ENCODE measurements around the gene RCOR1. TPM values are rescaled to one million over a fixed set of nuclear protein-coding genes. Genes with fewer than 3 reads are reported as not detected.

The RCOR1 gene
- total RNA-seq, 1 experiment from 2014 or later = 33.6 TPM

DNA sequence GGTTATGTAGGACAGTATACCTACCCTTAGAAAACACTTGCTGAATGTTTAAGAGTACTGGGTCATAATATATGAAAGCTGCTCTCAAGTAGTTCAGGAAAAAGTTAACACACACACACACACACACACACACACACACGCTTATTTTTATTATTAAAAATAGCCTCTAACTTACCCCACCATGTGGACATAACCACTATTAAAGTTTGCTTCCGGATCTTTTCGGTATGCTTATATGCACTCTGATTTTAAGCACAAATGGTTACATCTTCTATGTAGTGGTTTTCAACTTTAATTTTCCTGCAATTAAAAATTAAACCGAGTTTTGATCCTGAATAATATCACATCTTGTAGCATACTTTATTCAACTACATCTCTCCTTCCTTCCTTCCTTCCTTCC, 99.9 kb downstream of the RCOR1 start:
- Histone ChIP-seq H3K9me3 (no peaks in the 10 kb centered on the region), H3K4me1 (peaks cover 38% of the 10 kb centered on the region), H3K4me3 (ENCODE audit: low read depth, low read length) (no peak overlapping the region), H3K36me3 (ENCODE audit: control insufficient read depth, insufficient read depth, low read length) (no peaks in the 10 kb centered on the region), H3K27me3 (replicated peaks; ENCODE audit: control insufficient read depth, insufficient read depth, low read length) (no peaks in the 10 kb centered on the region)
- H3K4me1 Mint-ChIP-seq (ENCODE audit: low read depth, unreplicated experiment) = peaks cover 38% of the 10 kb centered on the region
- H3K36me3 Mint-ChIP-seq (ENCODE audit: insufficient read depth, unreplicated experiment) = peaks cover 6% of the 10 kb centered on the region
- DNase-seq = no peak
- TF ChIP-seq, protein P1, sequence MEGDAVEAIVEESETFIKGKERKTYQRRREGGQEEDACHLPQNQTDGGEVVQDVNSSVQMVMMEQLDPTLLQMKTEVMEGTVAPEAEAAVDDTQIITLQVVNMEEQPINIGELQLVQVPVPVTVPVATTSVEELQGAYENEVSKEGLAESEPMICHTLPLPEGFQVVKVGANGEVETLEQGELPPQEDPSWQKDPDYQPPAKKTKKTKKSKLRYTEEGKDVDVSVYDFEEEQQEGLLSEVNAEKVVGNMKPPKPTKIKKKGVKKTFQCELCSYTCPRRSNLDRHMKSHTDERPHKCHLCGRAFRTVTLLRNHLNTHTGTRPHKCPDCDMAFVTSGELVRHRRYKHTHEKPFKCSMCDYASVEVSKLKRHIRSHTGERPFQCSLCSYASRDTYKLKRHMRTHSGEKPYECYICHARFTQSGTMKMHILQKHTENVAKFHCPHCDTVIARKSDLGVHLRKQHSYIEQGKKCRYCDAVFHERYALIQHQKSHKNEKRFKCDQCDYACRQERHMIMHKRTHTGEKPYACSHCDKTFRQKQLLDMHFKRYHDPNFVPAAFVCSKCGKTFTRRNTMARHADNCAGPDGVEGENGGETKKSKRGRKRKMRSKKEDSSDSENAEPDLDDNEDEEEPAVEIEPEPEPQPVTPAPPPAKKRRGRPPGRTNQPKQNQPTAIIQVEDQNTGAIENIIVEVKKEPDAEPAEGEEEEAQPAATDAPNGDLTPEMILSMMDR (IDR thresholded peaks at IDR 0.05; ENCODE audit: insufficient read depth in 1 of 2, low read depth in 1 of 2, low read length in 1 of 2, severe bottlenecking in 1 of 2, unreplicated experiment in 1 of 2) = no peak
- no peak overlapping the region for H3K27ac Mint-ChIP-seq (ENCODE audit: unreplicated experiment)
- H3K4me3 Mint-ChIP-seq (ENCODE audit: unreplicated experiment) = no peak overlapping the region
- CTCF ChIA-PET = no interaction called here
- POLR2A ChIA-PET = no interaction called here
- H3K27me3 Mint-ChIP-seq (ENCODE audit: insufficient read depth, unreplicated experiment) = no peaks in the 10 kb centered on the region
- H3K9me3 Mint-ChIP-seq (ENCODE audit: unreplicated experiment) = no peaks in the 10 kb centered on the region
- intact Hi-C loops (cut with micrococcal nuclease; ENCODE audit: unreplicated experiment) = loop anchor here (5.0 kb wide), 2 partner anchors 100 to 170 kb away; partner anchors contain the start of gene RCOR1
- no TSS peak for BruUV-seq (replicated peaks)

DNA sequence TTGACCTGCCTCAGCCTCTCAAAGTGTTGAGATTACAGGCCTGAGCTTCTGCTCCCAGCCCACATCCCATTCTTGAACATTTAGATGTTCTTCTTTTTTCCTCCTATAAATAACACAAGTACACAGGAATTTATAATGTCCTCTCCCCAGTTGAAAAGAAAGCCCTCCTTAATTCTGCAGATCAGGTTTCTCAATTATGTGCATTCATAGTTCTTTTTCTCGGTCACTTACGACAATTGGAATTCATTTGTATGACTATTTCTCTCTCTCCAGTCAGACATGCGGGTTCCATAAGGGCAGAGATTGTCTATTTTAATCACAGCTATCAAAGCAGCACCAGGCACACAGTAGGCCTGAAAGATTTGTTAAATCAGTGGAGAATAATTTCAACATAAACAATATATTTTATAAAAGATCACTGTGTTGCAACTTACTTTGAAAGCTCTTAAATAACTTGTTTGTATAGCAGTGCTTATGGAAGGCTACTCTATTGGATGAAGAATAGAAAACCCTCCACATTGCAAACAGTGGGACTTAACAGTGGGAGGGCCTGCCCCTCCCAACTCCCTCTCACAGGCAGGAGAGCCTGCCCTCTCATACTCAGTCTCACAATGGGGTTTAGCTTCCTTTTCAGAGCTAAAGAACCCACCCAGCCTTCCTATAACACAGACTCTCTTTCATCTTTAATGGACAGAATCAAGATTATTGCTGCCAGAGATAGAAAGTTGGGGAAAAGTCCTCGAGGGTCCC, 100.7 kb downstream of the RCOR1 start:
- Mint-ChIP-seq H3K27ac (ENCODE audit: unreplicated experiment) (no peak overlapping the region), H3K4me1 (ENCODE audit: low read depth, unreplicated experiment) (peaks cover 39% of the 10 kb centered on the region), H3K4me3 (ENCODE audit: unreplicated experiment) (no peak overlapping the region), H3K9me3 (ENCODE audit: unreplicated experiment) (no peaks in the 10 kb centered on the region), H3K36me3 (ENCODE audit: insufficient read depth, unreplicated experiment) (peaks cover 6% of the 10 kb centered on the region), H3K27me3 (ENCODE audit: insufficient read depth, unreplicated experiment) (no peaks in the 10 kb centered on the region)
- ChIA-PET POLR2A (interaction anchor here (0.6 kb wide), 1 partner anchor 16 kb away, joined by 3 read pairs; no protein-coding TSS in a partner anchor), CTCF (interaction anchor here (0.6 to 1.9 kb wide), 4 partner anchors 80 to 963 kb away, joined by 3 to 28 read pairs (median 11); no protein-coding TSS in a partner anchor)
- Histone ChIP-seq H3K4me1 (peaks cover 46% of the 10 kb centered on the region), H3K4me3 (ENCODE audit: low read depth, low read length) (no peak overlapping the region), H3K9me3 (no peaks in the 10 kb centered on the region), H3K36me3 (ENCODE audit: control insufficient read depth, insufficient read depth, low read length) (no peaks in the 10 kb centered on the region), H3K27me3 (replicated peaks; ENCODE audit: control insufficient read depth, insufficient read depth, low read length) (no peaks in the 10 kb centered on the region)
- intact Hi-C loops (cut with micrococcal nuclease; ENCODE audit: unreplicated experiment) = loop anchor here (5.0 kb wide), 2 partner anchors 101 to 171 kb away; partner anchors contain the start of gene RCOR1
- no TSS peak for BruUV-seq (replicated peaks)
- TF ChIP-seq, protein P1 (IDR thresholded peaks at IDR 0.05; ENCODE audit: insufficient read depth in 1 of 2, low read depth in 1 of 2, low read length in 1 of 2, severe bottlenecking in 1 of 2, unreplicated experiment in 1 of 2) = no peak
- DNase-seq = no peak

DNA sequence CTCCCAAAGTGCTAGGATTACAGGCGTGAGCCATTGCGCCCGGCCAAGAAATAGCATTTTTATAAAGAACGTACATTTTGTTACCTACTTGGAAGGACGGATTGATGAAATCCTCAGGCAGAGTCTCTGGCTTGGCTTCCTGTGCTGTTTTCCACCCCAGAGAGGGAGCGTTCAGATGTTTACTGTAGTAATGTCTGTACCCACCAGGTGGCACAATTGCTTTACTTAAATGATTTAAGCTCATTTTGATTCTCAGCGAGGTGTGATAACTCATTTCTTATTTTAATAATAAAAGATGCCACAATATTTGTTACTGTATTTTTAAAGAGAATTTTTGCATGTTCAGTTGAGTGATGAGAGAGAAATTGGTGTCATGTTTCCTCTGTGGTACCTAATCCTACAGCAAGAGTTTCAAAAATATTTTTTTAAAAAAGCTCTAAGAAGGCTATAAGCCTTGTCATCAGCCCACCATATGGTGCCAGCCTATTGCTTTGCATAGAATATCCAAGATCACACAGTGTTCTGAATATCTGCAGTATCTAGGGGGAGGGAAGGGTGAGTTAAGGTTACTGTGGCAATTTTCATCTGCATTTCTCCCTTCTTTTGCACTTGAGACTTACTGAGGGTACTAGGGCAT, 102.2 kb downstream of the RCOR1 start:
- H3K4me1 Mint-ChIP-seq (ENCODE audit: low read depth, unreplicated experiment) = peaks cover 39% of the 10 kb centered on the region

More for the DNA sequence above, 102.2 kb downstream of the RCOR1 start:
- Histone ChIP-seq H3K4me3 (ENCODE audit: low read depth, low read length) (no peak overlapping the region), H3K27me3 (replicated peaks; ENCODE audit: control insufficient read depth, insufficient read depth, low read length) (no peaks in the 10 kb centered on the region), H3K36me3 (ENCODE audit: control insufficient read depth, insufficient read depth, low read length) (no peaks in the 10 kb centered on the region), H3K9me3 (no peaks in the 10 kb centered on the region), H3K4me1 (peaks cover 51% of the 10 kb centered on the region)
- TF ChIP-seq, protein P1 (IDR thresholded peaks at IDR 0.05; ENCODE audit: insufficient read depth in 1 of 2, low read depth in 1 of 2, low read length in 1 of 2, severe bottlenecking in 1 of 2, unreplicated experiment in 1 of 2) = peak; percentile 55 to 56
- no peaks in the 10 kb centered on the region for H3K9me3 Mint-ChIP-seq (ENCODE audit: unreplicated experiment)
- no peak overlapping the region for H3K4me3 Mint-ChIP-seq (ENCODE audit: unreplicated experiment)
- no peak overlapping the region for H3K27ac Mint-ChIP-seq (ENCODE audit: unreplicated experiment)
- BruUV-seq (replicated peaks) = no TSS peak
- intact Hi-C loops (cut with micrococcal nuclease; ENCODE audit: unreplicated experiment) = loop anchor here (2.0 to 5.0 kb wide), 3 partner anchors 102 to 228 kb away; partner anchors contain the start of genes AMN and RCOR1
- H3K27me3 Mint-ChIP-seq (ENCODE audit: insufficient read depth, unreplicated experiment) = no peaks in the 10 kb centered on the region
- ChIA-PET POLR2A (no interaction called here), CTCF (interaction anchor here (0.8 to 1.9 kb wide), 17 partner anchors 9 to 378 kb away, joined by 3 to 28 read pairs (median 3); partner anchors contain the start of gene AMN)
- peak; percentile 45 to 71 for DNase-seq
- H3K36me3 Mint-ChIP-seq (ENCODE audit: insufficient read depth, unreplicated experiment) = no peaks in the 10 kb centered on the region
